Stimulated activated CD4-positive, alpha-beta T cell treated with anti-CD3 and anti-CD28 coated beads, TNF-alpha, amount 100 ng/mL, for 1 hour (primary cell): ENCODE data around the gene ATM.
"Not testable (repeated sequence)": the region's sequence is repeated elsewhere in the genome, so short reads cannot be mapped to it uniquely, and the experiment has no call there.

ENCODE experiments used
- DNase-seq, 3 donors: peaks; one replicate each; pipeline ENCODE4 v3.0.0-alpha.2; 2020; ENCODE audit warnings: low read depth in 3 of 3, low spot score in 1 of 3

The ATM gene

GRCh38 chr11:108286370-108286769 is 63.5 kb downstream of the ATM start:
- no peak for DNase-seq

- no peak for DNase-seq
Measured at GRCh38 chr11:108286956-108287355, 64.1 kb downstream of the ATM start.

- DNase-seq = not testable (repeated sequence)
Measured at GRCh38 chr11:108289066-108289465, 66.2 kb downstream of the ATM start.

- DNase-seq = no peak
Measured at GRCh38 chr11:108289699-108290098, 66.8 kb downstream of the ATM start.

GRCh38 chr11:108293229-108293628 is 70.4 kb downstream of the ATM start:
- no peak for DNase-seq

GRCh38 chr11:108302121-108302785 is 79.4 kb downstream of the ATM start:
- DNase-seq = no peak

- no peak for DNase-seq
Measured at GRCh38 chr11:108307751-108308150, 84.9 kb downstream of the ATM start.

- DNase-seq = no peak
Measured at GRCh38 chr11:108313444-108313843, 90.6 kb downstream of the ATM start.

- DNase-seq = no peak
Measured at GRCh38 chr11:108316061-108316460, 93.2 kb downstream of the ATM start.

- DNase-seq = no peak
Measured at GRCh38 chr11:108319541-108320145, 96.8 kb downstream of the ATM start.

GRCh38 chr11:108322666-108323065 is 99.8 kb downstream of the ATM start:
- no peak for DNase-seq

GRCh38 chr11:108324587-108324986 is 101.7 kb downstream of the ATM start:
- DNase-seq = no peak

- DNase-seq = no peak
Measured at GRCh38 chr11:108333403-108333899, 110.6 kb downstream of the ATM start.

GRCh38 chr11:108338750-108339149 is 115.9 kb downstream of the ATM start:
- no peak for DNase-seq

GRCh38 chr11:108340973-108341372 is 118.1 kb downstream of the ATM start:
- no peak for DNase-seq

GRCh38 chr11:108341654-108342053 is 118.8 kb downstream of the ATM start:
- no peak for DNase-seq

- DNase-seq = no peak
Measured at GRCh38 chr11:108343714-108344113, 120.8 kb downstream of the ATM start.

- DNase-seq = no peak
Measured at GRCh38 chr11:108345767-108346166, 122.9 kb downstream of the ATM start.

GRCh38 chr11:108346451-108346850 is 123.6 kb downstream of the ATM start:
- DNase-seq = no peak

- DNase-seq = no peak
Measured at GRCh38 chr11:108351468-108351867, 128.6 kb downstream of the ATM start.

GRCh38 chr11:108364159-108364558 is 141.3 kb downstream of the ATM start:
- DNase-seq = no peak

- no peak for DNase-seq
Measured at GRCh38 chr11:108368134-108368533, 145.3 kb downstream of the ATM start.

GRCh38 chr11:108369064-108369463 is 146.2 kb downstream of the ATM start:
- no peak for DNase-seq
